Measurements from ENCODE around the gene OAS2.

DNA sequence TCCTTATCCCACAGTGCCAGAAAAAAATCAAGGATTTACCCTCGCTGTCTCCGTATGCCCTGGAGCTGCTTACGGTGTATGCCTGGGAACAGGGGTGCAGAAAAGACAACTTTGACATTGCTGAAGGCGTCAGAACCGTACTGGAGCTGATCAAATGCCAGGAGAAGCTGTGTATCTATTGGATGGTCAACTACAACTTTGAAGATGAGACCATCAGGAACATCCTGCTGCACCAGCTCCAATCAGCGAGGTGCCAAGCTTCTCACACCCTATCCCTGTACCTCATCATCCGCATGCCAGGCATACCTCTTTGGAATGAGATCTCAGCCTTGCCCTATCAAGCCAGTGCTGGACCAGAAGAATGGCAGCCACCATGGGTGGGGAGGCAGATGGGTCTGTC is 19.2 kb downstream of the OAS2 start:
- TF ChIP-seq, protein P1, sequence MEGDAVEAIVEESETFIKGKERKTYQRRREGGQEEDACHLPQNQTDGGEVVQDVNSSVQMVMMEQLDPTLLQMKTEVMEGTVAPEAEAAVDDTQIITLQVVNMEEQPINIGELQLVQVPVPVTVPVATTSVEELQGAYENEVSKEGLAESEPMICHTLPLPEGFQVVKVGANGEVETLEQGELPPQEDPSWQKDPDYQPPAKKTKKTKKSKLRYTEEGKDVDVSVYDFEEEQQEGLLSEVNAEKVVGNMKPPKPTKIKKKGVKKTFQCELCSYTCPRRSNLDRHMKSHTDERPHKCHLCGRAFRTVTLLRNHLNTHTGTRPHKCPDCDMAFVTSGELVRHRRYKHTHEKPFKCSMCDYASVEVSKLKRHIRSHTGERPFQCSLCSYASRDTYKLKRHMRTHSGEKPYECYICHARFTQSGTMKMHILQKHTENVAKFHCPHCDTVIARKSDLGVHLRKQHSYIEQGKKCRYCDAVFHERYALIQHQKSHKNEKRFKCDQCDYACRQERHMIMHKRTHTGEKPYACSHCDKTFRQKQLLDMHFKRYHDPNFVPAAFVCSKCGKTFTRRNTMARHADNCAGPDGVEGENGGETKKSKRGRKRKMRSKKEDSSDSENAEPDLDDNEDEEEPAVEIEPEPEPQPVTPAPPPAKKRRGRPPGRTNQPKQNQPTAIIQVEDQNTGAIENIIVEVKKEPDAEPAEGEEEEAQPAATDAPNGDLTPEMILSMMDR (IDR thresholded peaks at IDR 0.05; ENCODE audit: insufficient read depth, low read depth, low read length), result no peak
- TF ChIP-seq EZH2 (IDR thresholded peaks at IDR 0.05; ENCODE audit: insufficient read depth, low read length), result no peak
